GM21786 (cell line): ENCODE measurements around the gene SMC4.

Experiments
- ATAC-seq: cut with Tn5 transposase; IDR thresholded peaks from one replicate; pipeline ENCODE4 v1.9.1; 2021; ENCODE audit not compliant: unreplicated experiment

The SMC4 gene

DNA sequence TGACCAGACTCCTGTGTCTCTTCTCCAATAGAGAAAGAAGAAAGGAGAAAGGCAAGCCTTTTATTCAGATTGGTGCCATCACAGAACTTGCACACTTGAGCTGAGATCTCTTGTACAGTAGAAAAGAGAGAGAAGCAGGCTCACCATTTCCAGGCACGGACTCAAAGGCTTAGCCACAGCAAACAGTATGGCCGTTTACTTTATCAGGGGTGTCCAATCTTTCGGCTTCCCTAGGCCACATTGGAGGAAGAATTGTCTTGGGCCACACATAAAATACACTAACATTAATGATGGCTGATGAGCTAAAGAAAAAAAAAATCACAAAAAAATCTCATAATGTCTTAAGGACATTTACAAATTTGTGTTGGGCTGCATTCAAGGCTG lies 5.4 kb upstream of the SMC4 start:
- no peak for ATAC-seq

- ATAC-seq = no peak
Observed at GRCh38 chr3:160395297-160395696, 4.2 kb upstream of the SMC4 start.

DNA sequence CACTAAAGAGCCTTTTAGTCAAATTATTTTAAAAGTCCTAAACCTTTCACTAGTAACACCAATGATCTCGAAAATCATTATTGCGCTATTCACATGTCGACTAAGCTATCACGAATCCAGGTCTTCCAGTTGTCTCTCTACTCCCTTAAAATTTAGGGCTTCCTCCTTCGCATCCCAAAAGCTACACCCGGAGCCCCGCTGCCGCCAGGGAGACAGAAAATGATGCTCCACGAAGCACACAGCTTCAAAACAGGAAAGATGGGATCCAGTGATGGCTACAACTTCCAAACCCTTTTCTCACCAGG lies 678 bp upstream of the SMC4 start:
- peak; percentile 4 for ATAC-seq

DNA sequence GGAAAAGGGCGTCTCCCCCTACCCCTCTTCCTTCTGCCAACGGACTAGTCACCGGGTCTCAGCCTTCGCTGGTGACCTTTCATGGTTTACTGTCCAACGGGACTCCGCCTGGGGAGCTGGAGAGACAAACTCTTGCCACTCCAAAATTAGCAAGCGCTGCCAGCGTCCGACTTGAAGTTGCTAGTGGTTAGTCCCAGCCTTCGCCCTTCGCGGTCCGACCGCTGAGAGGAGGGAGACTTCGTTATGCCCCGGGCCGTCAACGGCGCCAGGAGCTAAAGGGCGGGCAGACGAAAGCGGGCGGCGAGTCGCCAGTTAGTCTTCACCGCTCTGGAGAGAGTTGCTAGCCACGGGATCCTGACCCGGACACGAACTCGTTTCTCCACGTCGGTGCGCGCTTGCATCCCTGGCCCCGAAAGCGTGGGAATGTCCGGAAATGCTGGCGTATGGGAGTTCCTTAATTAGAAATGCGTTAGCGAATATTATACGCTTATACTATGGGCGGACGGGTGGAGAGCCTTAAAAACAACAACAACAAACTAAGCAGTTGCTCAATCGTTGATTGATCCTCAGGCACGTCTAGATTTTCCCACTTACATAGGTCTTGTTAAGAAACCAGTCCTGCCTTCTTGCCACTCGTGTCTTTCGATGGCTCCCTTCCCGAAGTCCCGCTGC lies 716 bp downstream of the SMC4 start:
- no peak for ATAC-seq

- ATAC-seq = no peak
Observed at GRCh38 chr3:160400702-160401150, 1.3 kb downstream of the SMC4 start.

GRCh38 chr3:160401291-160402095 lies 2.0 kb downstream of the SMC4 start:
- no peak for ATAC-seq

DNA sequence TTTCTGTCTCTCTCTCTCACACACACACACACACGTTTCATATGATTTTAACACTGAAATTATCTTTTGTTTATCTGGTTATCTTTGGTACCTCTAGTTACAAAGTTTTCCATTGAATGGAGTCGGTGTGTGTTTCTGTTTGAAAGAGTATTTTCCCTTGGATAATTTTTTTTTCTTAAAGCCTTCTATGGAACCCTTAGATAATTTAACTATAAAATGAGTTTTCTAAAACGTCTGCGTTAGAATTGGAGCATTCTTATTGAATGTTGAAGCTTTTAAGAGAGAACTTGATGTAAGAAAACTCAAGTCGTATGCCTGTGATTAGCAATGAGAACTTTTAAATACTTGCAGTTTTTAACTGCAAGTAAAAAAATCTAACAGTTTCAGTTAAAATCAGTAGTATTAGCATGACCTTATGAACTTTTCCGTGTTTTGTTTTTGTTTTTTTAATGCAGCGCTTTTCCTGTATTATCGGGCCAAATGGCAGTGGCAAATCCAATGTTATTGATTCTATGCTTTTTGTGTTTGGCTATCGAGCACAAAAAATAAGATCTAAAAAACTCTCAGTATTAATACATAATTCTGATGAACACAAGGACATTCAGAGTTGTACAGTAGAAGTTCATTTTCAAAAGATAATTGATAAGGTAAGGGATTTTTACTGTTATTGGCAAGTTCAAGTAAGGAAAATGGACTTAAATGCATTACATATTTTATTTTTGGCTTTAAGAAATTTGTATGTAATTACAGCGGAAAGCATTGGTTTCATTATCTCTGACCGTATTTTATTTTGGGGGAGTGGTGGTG lies 3.0 kb downstream of the SMC4 start:
- no peak for ATAC-seq

- ATAC-seq = no peak
Observed at GRCh38 chr3:160403028-160403545, 3.6 kb downstream of the SMC4 start.

GRCh38 chr3:160403796-160404470 lies 4.5 kb downstream of the SMC4 start:
- ATAC-seq = no peak

- no peak for ATAC-seq
Observed at GRCh38 chr3:160409812-160410610, 10.6 kb downstream of the SMC4 start.

- ATAC-seq = no peak
Observed at GRCh38 chr3:160412477-160412876, 13.0 kb downstream of the SMC4 start.

- ATAC-seq = peak; percentile 66
Observed at GRCh38 chr3:160413613-160414248, 14.3 kb downstream of the SMC4 start.

- no peak for ATAC-seq
Observed at GRCh38 chr3:160417311-160417710, 17.9 kb downstream of the SMC4 start.

DNA sequence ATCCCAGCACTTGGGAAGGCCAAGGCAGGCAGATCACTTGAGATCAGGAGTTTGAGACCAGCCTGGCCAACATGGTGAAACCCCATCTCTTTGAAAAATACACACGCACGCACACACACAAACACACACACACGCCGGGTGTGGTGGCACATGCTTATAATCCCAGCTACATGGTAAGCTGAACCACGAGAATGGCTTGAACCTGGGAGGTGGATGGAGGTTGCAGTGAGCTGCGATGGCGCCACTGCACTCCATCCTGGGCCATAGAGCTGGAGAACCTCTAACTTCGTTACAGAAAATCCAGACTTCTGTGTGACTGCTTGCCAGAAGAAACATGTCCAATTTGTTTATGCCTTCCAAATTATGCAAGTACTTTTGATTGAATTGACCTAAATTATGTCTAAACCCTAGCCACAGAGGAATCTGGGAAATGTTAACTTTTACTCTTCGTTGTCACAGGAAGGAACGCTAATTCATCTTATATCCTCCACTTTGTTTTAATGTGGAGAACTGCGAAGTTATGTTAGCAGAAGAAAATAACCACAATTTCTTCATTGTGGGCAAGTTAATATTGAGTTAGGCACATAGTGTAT lies 28.5 kb downstream of the SMC4 start:
- no peak for ATAC-seq

GRCh38 chr3:160434071-160434470 lies 34.6 kb downstream of the SMC4 start:
- no peak for ATAC-seq

- no peak for ATAC-seq
Observed at GRCh38 chr3:160435095-160435494, 35.6 kb downstream of the SMC4 start.

- no peak for ATAC-seq
Observed at GRCh38 chr3:160435747-160436146, 36.3 kb downstream of the SMC4 start.

- no peak for ATAC-seq
Observed at GRCh38 chr3:160437083-160437455, 37.6 kb downstream of the SMC4 start.

- no peak for ATAC-seq
Observed at GRCh38 chr3:160440687-160441086, 41.2 kb downstream of the SMC4 start.
